GM18508 (cell line): ENCODE results near the gene FGF1.

ENCODE experiments used
- ATAC-seq: cut with Tn5 transposase; IDR thresholded peaks from one replicate; pipeline ENCODE4 v1.9.1; 2021; ENCODE audit warnings: moderate number of reproducible peaks; ENCODE audit not compliant: insufficient read depth, unreplicated experiment

Gene FGF1

DNA sequence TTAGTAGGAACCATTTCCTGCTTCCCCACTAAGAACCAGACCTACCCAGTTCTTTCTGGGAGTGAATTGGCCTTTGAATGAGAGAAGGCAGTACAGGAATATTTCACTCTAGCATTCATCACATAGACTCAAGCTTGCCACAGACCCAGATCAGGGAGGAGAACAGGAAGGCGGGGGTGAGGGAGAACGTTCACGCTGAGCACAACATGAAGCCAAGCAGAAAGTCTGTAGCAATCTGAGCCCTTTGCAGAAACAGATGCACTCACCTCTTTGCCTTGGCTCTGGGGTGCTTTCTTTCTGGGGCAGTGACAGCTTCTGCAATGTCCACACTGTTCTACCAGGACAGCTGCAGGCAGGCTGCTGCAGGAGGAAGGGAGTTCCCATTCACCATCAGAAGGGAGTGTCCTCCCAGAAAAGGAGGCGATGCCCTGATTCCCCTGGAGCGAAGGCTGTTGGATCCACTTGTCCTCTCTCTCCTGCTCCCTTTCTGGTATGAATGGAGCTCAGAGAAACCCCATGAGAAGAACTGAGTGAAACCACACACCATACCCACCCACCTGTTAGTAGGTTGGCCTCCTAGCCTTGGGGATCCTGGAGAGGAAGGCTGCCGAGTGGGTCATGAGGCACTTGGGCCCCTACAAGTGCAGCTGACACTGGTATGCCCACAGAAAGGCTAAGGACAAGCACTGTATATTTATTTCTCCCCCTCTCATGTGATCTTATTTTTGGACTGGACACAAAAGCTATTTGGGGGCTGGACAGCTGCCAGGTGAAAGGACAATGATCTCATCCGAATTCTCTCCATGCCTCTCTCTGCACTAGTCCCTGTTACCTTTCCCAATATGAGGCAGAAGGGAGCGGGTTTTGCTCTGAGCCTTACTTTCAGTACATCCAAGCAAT is 11.7 kb upstream of the FGF1 start:
- ATAC-seq, result no peak

DNA sequence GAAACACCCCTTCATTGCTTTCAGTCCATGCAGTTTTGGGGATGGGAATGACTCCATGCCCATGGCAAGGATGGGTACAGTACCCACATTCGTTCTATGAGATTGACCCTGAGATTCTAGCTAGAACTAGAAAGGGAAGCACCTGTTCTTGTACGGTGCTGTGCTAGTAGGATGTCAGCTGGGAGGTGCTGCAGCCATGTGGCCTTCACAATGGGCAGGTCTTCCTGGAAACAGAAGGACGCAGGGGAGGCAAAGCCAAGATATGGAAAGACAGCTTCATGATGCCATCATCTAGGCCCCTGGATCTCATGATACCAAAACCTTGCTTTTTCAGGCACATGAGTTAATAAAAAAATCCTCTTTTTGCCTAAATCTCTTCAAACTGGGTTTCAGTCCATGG is 10.5 kb upstream of the FGF1 start:
- ATAC-seq, result no peak

DNA sequence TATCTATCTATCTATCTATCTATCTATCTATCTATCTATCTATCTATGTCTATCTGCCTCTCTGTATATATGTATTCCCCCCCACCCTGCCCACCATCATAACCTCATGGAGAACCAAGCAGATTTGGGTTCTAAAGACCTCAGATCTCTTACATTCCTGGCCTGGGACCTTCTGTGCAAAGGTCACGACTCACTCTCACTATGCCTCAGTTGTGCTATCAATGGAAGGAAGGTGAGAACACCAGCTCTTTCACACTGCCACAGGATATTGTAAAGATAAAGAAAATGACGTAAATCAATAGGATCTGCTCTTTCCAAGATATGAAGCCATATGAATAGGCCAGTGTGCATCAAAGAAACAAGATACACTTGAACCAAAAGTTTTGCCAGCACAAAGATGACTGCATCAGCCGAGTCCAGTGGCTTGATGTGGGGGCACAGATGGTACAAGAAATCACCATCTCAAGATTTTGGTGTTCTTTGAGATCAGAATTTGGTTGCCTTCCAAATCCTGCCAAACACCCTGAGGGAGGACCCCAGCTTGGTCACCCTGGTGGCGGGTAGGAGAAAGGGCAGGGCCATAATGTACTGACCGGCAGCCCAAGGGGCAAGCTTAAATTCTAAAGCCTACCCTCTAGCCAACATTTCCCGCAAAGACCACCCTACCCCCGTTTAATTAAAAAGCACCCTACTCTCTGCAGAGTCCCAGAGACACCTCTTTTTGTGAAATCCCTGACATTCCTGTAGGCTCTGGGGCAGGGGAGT is 8.4 kb upstream of the FGF1 start:
- ATAC-seq, result no peak

DNA sequence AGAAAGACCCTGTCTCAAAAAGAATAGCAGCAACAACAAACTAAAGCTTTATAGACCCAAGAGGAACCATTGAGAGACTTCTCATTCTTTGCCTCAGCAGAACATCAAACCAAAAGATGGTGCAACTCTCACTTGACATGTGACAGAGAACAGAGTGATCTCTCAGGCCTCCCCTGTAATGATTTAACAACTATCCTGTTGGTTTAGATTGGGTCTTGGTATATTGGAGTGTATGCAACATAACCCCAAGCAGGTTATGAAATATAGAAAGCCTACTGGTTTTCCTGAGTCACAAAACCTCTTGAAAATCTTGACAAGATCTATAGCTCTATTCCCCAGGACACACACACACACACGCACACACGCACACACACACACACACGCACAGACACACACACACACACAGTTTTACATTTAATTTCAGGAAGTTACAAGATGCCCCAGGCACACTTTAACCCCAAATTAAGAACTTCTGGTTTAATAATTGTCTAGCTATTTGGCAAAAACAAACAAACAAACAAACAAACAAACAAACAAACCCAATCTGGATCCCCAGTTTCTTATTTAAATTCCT is 6.5 kb upstream of the FGF1 start:
- no peak for ATAC-seq

DNA sequence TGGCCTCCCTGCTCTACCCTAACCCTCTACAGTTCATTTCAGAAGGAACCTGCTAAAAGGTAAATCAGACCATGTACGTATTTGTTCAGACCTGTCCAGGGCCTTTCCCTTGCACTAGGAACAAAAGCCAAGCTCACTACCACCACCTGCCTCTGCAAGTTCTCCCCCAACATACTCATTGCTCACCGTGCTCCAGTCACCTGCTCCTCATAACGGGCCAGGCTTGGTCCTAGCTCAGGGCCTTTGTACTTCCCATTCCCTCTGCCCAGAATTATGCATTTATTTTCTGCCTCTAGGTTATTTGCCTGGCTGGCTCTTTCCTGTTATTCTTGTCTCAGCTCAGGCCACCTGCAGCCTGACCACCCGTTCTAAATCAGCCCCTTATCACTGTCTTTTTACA is 4.8 kb upstream of the FGF1 start:
- no peak for ATAC-seq

DNA sequence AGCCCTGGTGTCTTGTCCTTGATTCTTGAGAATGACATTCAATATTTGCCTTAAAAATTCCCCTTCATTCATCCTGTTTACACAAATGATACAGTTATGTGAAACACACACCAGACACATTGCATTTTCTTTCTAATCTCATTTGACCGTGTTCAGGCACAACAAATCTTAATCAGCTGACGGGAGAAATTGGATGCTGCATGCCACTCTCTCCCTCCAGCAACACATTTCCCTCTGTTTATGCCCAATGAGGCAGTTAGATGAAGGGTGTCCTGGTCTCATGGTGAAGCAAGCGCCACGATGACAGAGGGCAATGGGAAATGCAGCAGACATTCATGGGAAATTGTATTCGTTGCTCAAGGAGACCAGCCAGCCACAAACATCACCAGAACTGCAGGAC is 3.2 kb upstream of the FGF1 start:
- no peak for ATAC-seq

DNA sequence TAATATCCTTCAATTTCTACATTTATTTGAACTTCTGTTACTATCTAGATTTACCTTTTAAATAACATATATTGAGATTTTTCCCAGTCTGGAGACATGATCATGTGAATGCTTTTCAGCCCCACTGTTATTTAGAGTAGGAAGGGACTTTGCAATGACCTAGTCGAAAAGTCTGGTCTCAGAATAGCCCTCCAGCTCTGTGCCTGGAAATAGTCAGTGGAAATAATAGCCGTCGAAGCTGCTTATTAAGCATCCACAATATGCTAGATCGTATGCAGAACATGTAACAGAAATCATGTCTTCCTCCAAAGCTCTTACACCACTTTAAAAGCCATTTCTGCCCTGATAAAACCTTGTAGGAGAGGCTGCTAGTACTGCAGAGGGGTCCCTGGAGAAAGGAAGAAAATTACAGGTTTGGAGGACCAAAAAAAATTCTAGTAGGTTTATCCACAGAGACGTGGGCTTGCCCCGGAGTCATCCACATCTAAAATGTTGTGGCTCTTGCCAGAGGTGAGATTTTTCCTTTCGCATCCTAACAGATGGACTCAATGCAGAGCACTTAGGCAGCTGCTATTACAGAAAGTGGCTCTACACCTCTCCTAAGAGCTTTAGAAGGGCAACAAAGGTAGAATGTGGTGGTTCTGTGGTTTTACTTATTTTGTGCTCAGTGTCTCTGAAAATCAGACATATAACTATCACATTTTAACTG is 2.5 kb upstream of the FGF1 start:
- no peak for ATAC-seq

DNA sequence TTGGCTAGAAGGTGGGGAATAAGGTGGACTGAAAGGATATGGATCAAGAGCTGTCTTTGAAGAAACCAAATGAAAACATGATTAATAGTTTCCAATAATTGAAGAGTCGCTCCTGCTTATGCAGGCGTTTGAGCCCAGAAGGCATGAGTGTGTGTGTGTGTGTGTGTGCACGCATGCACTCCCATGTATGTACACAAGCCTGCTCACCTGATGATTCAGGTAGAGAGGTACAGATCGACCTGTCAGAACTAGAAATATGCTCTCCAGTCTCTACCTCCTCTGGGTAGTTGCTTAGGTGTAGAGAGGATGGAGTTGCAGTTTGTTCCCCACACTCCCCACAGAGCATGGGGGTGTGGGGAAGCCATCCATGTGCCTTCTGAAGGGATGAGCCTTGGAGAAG is 1.1 kb upstream of the FGF1 start:
- no peak for ATAC-seq

DNA sequence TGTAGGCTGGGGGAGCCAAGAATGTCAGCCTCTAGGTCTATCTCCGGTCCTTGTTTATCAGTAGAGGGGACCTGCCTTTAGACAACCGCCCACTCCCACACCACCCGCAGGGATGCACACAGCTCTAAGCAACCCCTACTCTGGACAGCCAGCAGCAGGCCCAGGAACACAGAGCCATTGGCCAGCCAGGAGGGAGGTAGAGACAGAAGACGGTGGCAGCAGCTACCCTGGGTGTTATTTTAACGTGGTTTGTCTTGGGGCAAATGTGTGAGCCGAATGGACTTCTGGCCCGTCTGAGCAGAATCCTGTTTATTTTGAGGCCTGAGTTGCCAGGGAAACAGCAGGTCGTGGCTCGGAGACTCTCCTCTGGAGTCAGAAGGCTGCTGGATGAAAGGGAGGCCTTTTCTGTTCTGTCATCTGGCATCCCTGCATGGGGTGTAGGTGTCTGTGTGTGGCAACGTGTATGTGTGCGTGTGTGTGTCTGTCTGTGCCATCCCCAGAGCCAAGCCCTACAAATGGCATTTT is 382 bp upstream of the FGF1 start:
- ATAC-seq, result no peak

DNA sequence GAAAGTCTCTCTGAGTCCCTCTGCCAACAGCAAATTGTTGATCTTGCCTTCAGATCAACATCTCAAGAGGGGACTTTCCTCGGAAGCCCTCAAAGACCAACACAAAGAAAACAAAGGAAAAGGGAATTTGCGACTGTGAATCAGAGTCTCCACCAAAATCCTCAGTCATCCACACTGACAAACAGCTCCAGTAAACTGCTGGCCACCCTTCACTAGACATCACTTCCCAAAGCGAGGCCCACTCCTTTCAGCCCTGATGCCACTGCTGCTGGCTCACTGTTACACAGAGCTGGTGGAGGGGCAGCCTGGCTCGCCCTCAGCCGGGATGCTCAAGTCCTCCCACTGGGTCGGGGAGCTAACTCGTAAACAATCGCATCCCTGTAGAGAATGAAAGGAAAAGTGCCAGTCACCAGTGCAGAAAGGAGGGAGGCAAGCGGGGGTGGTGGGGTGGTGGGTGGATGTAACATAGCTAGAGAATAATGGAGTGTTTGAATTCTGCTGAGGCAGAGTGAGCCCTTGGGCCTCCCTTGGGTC is 1.3 kb downstream of the FGF1 start:
- no peak for ATAC-seq

DNA sequence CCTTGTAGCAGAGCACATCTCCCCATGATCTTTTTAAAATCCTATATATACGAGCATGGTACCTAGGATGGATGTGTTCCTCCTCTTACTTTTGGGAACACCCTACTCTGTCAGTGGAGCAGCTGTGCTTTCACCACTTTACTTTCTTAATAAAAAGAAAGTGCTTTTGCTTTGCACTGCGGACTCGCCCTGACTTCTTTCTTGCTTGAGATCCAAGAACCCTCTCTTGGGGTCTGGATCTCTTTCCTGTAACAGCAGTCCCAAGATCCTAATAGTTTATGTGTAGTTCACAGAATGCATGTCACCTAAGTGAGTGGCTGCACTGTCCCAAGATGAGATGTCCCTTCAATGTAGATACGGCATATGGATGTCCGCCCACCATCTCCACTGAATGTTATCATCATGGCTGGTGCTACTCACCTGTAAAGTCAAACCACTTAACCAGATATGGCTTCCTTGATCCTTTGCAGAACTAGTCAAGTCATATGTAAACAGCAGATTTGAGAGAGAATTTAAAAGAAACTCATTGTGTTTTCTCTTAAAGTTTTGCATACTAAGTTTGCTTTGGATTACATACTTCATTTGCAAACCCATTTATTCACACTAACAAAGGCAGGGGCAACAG is 1.9 kb downstream of the FGF1 start:
- ATAC-seq, result no peak

DNA sequence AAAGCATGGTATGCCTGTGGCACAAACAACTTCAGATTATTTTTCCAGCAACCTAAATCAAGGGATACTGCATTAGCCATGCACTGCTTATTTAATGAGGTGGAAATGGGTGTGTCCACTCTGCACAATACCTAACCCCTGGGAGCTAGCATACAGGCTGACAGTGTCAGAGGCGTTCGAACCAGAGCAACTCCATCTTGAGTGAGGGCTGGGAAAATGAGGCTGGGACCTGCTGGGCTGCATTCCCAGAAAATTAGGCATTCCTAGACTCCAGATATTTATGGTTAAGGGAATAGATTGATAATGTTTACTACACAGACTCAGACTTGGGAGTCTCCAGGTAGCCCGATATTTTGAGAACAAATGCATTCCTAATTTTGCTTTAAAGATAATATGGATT is 2.8 kb downstream of the FGF1 start:
- ATAC-seq, result no peak

DNA sequence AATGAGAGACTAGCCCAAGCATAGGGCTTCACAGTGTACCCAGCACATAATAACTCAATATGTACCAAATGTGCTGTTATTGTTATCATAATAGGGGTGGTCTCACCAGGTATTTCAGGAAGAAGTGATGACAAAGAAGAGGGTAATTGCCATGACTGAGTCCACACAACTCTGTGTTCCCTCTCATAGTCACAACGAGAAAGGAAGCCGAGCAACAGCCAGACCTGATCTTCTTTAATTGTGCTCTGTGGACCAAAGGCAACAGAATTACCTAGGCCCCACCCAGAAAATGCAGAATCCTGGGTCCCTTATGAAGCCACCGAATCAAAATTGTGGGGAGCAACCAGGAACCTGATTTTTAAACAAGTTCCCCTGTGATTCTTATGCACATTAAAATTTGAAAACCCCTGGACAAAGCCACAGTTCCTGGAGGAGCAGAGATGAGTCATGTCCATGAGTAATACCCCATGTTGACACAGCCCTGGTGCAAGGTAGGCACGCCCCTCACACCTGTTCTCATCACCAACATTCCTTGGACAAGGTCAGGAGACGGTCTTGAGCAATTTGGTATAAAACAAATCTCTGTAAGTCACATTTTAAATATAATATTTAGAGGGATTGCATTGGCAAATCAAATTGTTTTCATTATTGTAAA is 5.2 kb downstream of the FGF1 start:
- ATAC-seq, result no peak

DNA sequence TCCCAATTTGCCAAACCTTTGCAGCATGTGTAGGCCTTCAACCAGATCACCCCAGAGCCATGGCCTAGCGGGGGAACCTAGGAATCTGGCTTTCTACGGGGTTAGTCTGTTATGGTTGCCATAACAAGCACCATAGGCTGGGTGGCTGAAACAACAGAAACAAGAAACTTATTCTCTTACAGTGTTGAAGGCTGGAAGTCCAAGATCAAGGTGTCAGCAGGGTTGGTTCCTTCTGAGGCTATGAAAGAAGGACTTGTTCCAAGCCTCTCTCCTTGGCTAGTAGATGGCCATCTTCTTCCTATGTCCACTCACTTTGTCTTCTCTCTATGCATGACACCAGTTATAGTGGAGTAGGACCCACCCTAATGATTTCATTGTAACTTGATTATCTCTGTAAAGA is 6.1 kb downstream of the FGF1 start:
- ATAC-seq, result no peak

DNA sequence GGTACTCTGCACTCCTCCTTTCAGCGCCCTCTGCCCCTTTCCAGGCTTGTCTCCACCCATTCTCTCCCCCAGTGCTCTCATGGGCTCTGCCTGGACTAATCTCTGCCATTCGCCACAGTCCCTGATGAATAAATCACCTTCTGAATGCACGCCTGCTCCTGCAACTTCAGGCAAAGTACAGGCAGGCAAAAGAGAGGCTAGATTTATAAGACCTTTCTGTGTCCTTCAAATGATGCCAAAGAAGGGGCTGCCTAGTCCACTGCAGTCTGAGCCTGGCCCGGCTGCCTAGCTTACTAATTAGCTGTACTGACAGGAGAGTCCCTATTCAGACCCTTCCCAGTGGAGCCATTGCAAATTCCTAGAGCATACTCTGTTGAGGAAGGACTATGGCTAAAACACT is 7.4 kb downstream of the FGF1 start:
- ATAC-seq, result no peak

DNA sequence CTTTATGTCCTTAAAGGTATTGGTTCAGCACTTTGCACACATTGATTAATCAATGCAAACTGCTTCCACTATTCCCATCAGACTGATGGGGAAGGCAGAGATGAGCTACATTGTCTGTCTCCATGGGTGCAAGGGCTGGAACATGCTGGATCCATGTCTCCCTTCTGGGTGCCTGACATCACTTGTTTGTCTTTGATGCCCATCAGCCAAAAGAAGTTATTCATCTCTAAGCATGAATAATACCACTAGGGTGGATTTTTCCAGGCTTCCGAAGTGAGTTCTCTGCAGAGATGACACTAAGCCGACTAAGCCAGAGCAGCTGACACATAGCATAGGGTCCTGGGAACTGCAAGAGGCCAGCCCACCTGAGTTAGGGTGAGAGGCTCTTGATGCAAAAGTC is 8.7 kb downstream of the FGF1 start:
- no peak for ATAC-seq

DNA sequence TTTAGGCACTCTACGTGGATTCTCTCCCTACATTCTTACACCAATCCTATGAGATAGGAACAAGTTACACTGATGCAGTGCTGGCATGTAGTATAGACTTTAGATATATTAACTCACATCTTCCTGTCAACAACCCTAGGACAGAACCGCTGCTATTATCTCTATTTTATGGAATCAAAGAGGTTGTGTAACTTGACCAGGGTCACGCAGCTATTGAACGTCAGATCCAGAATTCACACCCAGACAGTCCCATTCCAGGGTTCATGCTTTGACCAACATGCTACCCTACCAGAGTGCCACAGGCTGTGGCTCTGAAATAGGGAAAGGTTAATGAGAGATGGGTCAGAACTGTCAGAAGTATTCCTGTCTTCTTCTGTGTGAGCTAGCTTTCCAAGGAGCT is 9.6 kb downstream of the FGF1 start:
- ATAC-seq, result no peak

DNA sequence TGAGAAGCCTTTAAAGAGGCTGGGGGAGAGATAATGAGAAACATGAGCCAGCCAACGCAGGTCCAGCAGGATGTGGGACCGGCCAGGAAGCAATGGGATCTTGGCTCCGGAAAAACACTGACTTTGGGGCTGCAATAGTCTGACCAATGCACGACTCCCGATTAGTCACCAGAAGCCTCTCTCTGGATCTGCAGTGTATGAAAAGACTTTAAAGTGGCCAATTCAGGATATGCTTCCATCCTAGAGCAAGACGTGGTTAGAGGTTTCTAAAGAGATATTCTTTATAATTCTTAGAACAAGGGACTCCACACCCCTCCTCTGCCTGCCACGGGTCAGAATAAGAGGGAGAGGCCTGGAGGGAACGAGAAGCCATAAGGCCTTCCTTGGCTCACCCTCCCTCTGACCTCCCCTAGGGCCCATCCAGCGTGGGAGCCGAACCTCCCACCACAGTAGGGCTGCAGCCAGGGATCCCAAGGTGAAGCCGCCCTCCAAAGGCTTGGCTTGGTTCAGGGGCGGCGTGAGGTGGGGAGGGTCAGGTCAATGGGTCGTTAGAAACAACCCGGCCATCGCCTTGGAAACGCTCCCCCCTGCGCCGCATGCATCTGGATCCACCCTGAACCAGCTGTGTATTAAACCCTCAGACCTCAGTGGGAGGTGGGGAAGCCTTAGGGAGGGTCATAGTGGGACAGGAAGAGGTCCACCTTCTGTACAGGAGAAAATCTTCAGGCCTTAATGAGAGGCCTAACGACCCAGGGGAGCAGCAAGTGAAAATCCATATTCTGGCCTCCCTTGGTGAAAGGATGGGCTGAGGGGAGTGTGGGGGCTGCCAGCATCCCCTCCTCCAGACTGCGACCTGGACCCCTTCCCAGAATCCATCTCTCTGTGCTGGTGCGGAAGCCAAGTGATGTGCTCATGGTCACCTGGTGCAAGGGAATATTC is 11.1 kb downstream of the FGF1 start:
- ATAC-seq, result no peak
